ENCODE data around the gene MDM2. TPM values are rescaled to one million over a fixed set of nuclear protein-coding genes. Genes with fewer than 3 reads are reported as not detected.
"Not testable (repeated sequence)": the region's sequence is repeated elsewhere in the genome, so short reads cannot be mapped to it uniquely, and the experiment has no call there.

MDM2 gene
- total and polyA plus RNA-seq, 2 of the 8 experiments (the other 6 are each of a cell fraction or from before 2014, with no cell fraction given): 15.1 to 115 TPM

DNA sequence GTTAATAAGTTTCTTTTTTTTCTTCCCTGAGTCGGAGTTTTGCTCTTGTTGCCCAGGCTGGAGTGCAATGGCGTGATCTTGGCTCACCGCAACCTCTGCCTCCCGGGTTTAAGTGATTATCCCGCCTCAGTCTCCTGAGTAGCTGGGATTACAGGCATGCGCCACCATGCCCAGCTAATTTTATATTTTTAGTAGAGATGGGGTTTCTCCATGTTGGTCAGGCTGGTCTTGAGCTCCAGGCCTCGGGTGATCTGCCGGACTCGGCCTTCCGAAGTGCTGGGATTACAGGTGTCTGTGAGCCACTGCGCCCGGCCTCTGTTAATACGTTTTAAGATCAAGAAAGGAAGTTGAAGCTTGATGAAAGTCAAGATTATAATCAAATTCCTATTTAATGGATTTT lies 11.5 kb downstream of the MDM2 start:
- not testable (repeated sequence) for H3K79me1 ChIP-seq (ENCODE audit: low read depth, low read length); H3K4me3 ChIP-seq (ENCODE audit: extremely low read depth in 1 of 4, insufficient read depth in 2 of 4, low read depth in 3 of 4, low read length in 4 of 4); H2AK5ac ChIP-seq (ENCODE audit: low read depth, low read length); H4K5ac ChIP-seq (ENCODE audit: insufficient read length, low read depth, low read length); FAIRE-seq; H2BK15ac ChIP-seq (ENCODE audit: low read length); H3K23ac ChIP-seq (ENCODE audit: insufficient read length); H3K27me3 ChIP-seq (replicated peaks in 1 of 4; ENCODE audit: control insufficient read depth in 3 of 4, extremely low read depth in 1 of 4, insufficient read depth in 3 of 4, low read length in 3 of 4); H2BK120ac ChIP-seq (replicated peaks; ENCODE audit: low read depth, low read length); H3K9me3 ChIP-seq (ENCODE audit: insufficient read depth in 2 of 2, low read depth in 1 of 2, low read length in 1 of 2); H2BK5ac ChIP-seq (ENCODE audit: low read depth, low read length); H4K20me1 ChIP-seq (replicated peaks in 1 of 2; ENCODE audit: control insufficient read depth in 1 of 2, insufficient read depth in 2 of 2, low read length in 2 of 2); H3K56ac ChIP-seq (replicated peaks; ENCODE audit: insufficient read length, low read depth, low read length); H4K8ac ChIP-seq (ENCODE audit: extremely low read depth, insufficient read depth, low read length); H3K27ac ChIP-seq (ENCODE audit: low read depth, low read length); H3K9ac ChIP-seq (replicated peaks in 1 of 4; ENCODE audit: extremely low read depth in 1 of 4, low read depth in 3 of 4, low read length in 3 of 4); H3K4me2 ChIP-seq (ENCODE audit: insufficient read depth in 1 of 2, low read depth in 2 of 2, low read length in 2 of 2); H2BK12ac ChIP-seq (ENCODE audit: low read depth, low read length); H3K14ac ChIP-seq (ENCODE audit: insufficient read length); H3K18ac ChIP-seq (ENCODE audit: extremely low read depth, low read length); H3K23me2 ChIP-seq (ENCODE audit: low read depth, low read length); H3K4ac ChIP-seq (replicated peaks; ENCODE audit: insufficient read length, low read depth, low read length); H2AFZ ChIP-seq (ENCODE audit: low read length); H3K4me1 ChIP-seq (replicated peaks in 1 of 4; ENCODE audit: control insufficient read depth in 3 of 4, insufficient read depth in 4 of 4, low read length in 3 of 4); H4K91ac ChIP-seq (replicated peaks; ENCODE audit: insufficient read length, low read length); H2BK20ac ChIP-seq (ENCODE audit: low read length); DNase-seq (ENCODE audit: low read depth in 1 of 2, low spot score in 2 of 2)
- H3K36me3 ChIP-seq (ENCODE audit: control insufficient read depth in 2 of 4, insufficient read depth in 4 of 4, low read length in 3 of 4): peaks cover 20 to 91% (median 60%) of the 10 kb centered on the region in 4 experiments
- ChIA-PET CTCF (ENCODE audit: partially characterized antibody) (interaction anchor here (0.6 to 3.4 kb wide), 4 partner anchors 11 to 334 kb away, joined by 3 to 28 read pairs (median 3); no protein-coding TSS in a partner anchor), POLR2A (ENCODE audit: partially characterized antibody) (interaction anchor here (1.0 to 6.0 kb wide), 3 partner anchors 10 to 15 kb away, joined by 3 to 41 read pairs (median 12); partner anchors contain the start of gene MDM2)
- H3K79me2 ChIP-seq (ENCODE audit: control insufficient read depth in 1 of 2, insufficient read depth in 2 of 2, low read length in 2 of 2): peaks cover 0 to 49% of the 10 kb centered on the region in 2 experiments; a peak in 2 of 4 replicates
- WGBS, 2 experiments (ENCODE audit: extremely low coverage in 1 of 2, insufficient coverage in 1 of 2, insufficient read length in 1 of 2, insufficient replicate concordance in 2 of 2, low coverage in 1 of 2, low lambda C conversion rate in 2 of 2, missing lambda C conversion rate in 1 of 2): 97% methylated on average over 12 of the region's 13 CpGs; no CpG with 5 or more reads in 1 of the 2 experiments

Measured in H1 (cell line).